ENCODE data around the gene TUSC2.
A peak's percentile ranks its signal among the peaks of the same experiment; 100 is the strongest.

TUSC2 gene

DNA sequence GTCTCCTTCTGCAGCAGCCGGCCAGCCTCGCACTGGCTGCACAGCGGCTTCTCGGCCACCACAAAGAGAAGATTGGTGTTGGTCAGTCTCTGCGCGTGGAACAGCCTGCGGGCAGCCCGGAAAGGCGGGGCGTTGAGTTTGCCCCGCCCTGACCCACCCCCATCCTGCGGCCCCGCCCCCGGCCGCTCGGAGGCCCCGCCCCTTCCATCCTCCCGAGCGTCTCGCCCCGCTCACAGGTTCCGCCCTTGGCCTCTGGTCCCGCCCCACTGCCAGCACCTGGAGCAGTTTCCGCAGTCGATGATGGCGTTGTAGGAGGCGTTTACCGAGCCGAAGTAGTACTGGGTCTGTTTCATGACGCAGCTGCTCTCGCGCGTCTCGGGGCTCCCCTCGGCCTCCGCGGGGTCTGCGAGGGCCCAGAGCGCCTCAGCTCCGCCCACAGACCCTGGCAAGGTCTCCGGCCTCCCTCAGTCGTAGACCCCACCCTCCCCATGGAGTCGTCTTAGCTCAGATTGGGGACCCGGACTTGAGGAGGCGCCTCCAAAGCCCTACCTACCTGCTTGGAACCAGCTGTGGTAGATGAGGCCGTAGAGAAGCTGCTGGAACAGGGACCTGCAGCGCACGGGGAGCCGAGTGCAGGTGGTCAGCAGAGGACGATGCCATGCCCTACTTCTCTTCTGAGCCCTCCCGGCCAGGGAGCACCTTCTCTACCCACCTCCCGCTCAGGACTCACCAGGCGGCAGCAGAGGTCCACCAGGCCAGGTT is 37.2 kb upstream of the TUSC2 start:
- peak overlapping the region in 1 of 2 experiments; percentile 25; a peak in 2 of 4 replicates for H3K4me3 ChIP-seq (ENCODE audit: low read depth in 1 of 2, low read length in 2 of 2)
- peak; percentile 80 for DNase-seq
- peak overlapping the region; percentile 9; the same call in 1 of the 2 replicates for H3K9ac ChIP-seq (ENCODE audit: low read depth, low read length)
- H3K4me1 ChIP-seq (ENCODE audit: insufficient read depth, low read length): peaks cover 7% of the 10 kb centered on the region
- H2AFZ ChIP-seq (ENCODE audit: low read depth, low read length): peak overlapping the region; percentile 4; the same call in 1 of the 2 replicates
- no peak for TF ChIP-seq CTCF (IDR thresholded peaks at IDR 0.05; ENCODE audit: borderline replicate concordance, extremely low read depth, low read length, poor library complexity, severe bottlenecking)
- no peak for TF ChIP-seq EZH2 (IDR thresholded peaks at IDR 0.05; ENCODE audit: borderline replicate concordance, low read depth, low read length, severe bottlenecking)
- H3K79me2 ChIP-seq (ENCODE audit: insufficient read depth, low read length): no peaks in the 10 kb centered on the region
- H3K36me3 ChIP-seq (ENCODE audit: insufficient read depth, low read length): no peaks in the 10 kb centered on the region
- H3K4me2 ChIP-seq (ENCODE audit: insufficient read depth, low read length): peak overlapping the region; percentile 51
- no peaks in the 10 kb centered on the region for H3K9me3 ChIP-seq (ENCODE audit: insufficient read depth, low read length, severe bottlenecking)
- H3K27me3 ChIP-seq (ENCODE audit: insufficient read depth, low read length, poor library complexity): no peaks in the 10 kb centered on the region
- H3K27ac ChIP-seq (ENCODE audit: low read length): no peak overlapping the region
- peak; percentile 88 for ATAC-seq (ENCODE audit: insufficient read depth, low read depth)
- 0 out of 2 replicates have a peak, but pooled peaks cover 4% of the 10 kb centered on the region for H4K20me1 ChIP-seq (ENCODE audit: insufficient read depth, low read length)

DNA sequence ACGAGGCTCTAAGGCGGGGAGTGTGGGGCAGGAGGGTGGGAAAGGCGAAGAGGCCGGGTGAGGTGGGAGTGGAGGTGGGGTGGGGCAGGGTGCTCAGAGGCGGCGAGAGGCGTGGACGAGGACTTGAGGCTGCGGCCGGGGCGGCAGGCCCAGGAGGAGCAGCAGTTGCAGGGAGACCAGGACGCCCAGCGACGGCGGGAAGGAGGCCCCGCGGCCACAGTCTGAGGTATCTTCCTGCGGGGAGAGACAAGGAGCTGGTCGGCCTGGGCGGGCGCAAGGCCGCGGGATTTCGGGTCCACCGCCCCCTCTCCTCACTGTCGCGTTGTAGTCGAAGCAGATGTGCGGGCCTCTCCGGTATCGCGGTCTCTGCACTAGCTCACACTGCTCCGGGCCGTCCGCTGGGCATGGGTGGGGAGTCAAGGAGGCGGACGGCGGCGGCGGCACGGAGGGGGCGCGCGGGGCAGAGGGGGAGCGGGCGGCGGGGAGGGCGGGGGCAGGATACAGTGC is 36.6 kb upstream of the TUSC2 start:
- no peak for DNase-seq
- no peak for ATAC-seq (ENCODE audit: insufficient read depth, low read depth)
- Histone ChIP-seq H2AFZ (ENCODE audit: low read depth, low read length) (no peak overlapping the region), H4K20me1 (ENCODE audit: insufficient read depth, low read length) (0 out of 2 replicates have a peak, but pooled peaks cover 4% of the 10 kb centered on the region), H3K4me2 (ENCODE audit: insufficient read depth, low read length) (no peak overlapping the region), H3K9me3 (ENCODE audit: insufficient read depth, low read length, severe bottlenecking) (no peaks in the 10 kb centered on the region), H3K4me3 (ENCODE audit: low read depth in 1 of 2, low read length in 2 of 2) (no peak overlapping the region), H3K27ac (ENCODE audit: low read length) (no peak overlapping the region), H3K9ac (ENCODE audit: low read depth, low read length) (no peak overlapping the region), H3K4me1 (ENCODE audit: insufficient read depth, low read length) (peaks cover 13% of the 10 kb centered on the region), H3K27me3 (ENCODE audit: insufficient read depth, low read length, poor library complexity) (no peaks in the 10 kb centered on the region), H3K36me3 (ENCODE audit: insufficient read depth, low read length) (no peaks in the 10 kb centered on the region), H3K79me2 (ENCODE audit: insufficient read depth, low read length) (no peaks in the 10 kb centered on the region)
- TF ChIP-seq CTCF (IDR thresholded peaks at IDR 0.05; ENCODE audit: borderline replicate concordance, extremely low read depth, low read length, poor library complexity, severe bottlenecking) (no peak), EZH2 (IDR thresholded peaks at IDR 0.05; ENCODE audit: borderline replicate concordance, low read depth, low read length, severe bottlenecking) (no peak)

DNA sequence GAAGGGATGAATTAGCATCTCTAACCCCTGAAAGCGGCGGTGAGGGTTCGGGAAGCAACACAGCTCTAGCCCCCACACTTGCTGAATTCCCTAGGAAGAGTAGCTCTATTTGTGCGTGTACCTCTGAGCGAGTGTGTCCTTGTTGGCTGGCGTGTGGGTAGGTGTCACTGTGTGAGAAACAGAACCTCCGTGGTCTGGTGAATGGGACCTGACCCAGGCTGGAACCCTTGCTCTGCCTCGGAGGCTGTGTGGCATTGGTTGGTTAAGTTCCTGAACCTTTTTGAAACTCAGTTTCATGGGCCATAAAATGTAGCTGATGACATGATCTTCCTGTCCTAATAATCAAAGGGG is 31.7 kb upstream of the TUSC2 start:
- Histone ChIP-seq H3K9ac (ENCODE audit: low read depth, low read length) (peak overlapping the region; percentile 70), H3K27me3 (ENCODE audit: insufficient read depth, low read length, poor library complexity) (no peaks in the 10 kb centered on the region), H3K4me3 (ENCODE audit: low read depth in 1 of 2, low read length in 2 of 2) (peak overlapping the region in 1 of 2 experiments; percentile 67; a peak in 2 of 4 replicates), H3K4me2 (ENCODE audit: insufficient read depth, low read length) (peak overlapping the region; percentile 98), H3K79me2 (ENCODE audit: insufficient read depth, low read length) (peaks cover 45% of the 10 kb centered on the region), H3K27ac (ENCODE audit: low read length) (peak overlapping the region; percentile 67), H3K9me3 (ENCODE audit: insufficient read depth, low read length, severe bottlenecking) (no peaks in the 10 kb centered on the region), H2AFZ (ENCODE audit: low read depth, low read length) (peak overlapping the region; percentile 98), H4K20me1 (ENCODE audit: insufficient read depth, low read length) (peaks cover 39% of the 10 kb centered on the region), H3K36me3 (ENCODE audit: insufficient read depth, low read length) (peaks cover 41% of the 10 kb centered on the region), H3K4me1 (ENCODE audit: insufficient read depth, low read length) (peaks cover 44% of the 10 kb centered on the region)
- no peak for TF ChIP-seq CTCF (IDR thresholded peaks at IDR 0.05; ENCODE audit: borderline replicate concordance, extremely low read depth, low read length, poor library complexity, severe bottlenecking)
- TF ChIP-seq EZH2 (IDR thresholded peaks at IDR 0.05; ENCODE audit: borderline replicate concordance, low read depth, low read length, severe bottlenecking): no peak
- ATAC-seq (ENCODE audit: insufficient read depth, low read depth) (no peak), DNase-seq (no peak)

All from DND-41 (cell line).